ENCODE results near the gene ADAMTS17. TPM values are rescaled to one million over a fixed set of nuclear protein-coding genes. Genes with fewer than 3 reads are reported as not detected.

The ADAMTS17 gene
- total RNA-seq, 1 experiment from 2014 or later, result 0.15 TPM

- H3K27ac ChIP-seq (ENCODE audit: low read depth, low read length, poor library complexity, severe bottlenecking), result no peak overlapping the region
- ChIA-PET POLR2A (ENCODE audit: low non-redundant PET) (no interaction called here), CTCF (no interaction called here)
- DNase-seq (ENCODE audit: low spot score), result no peak
- peaks cover 7% of the 10 kb centered on the region for H3K9me3 ChIP-seq (ENCODE audit: low read depth, low read length, poor library complexity, severe bottlenecking)
- no peak for TF ChIP-seq EZH2 (IDR thresholded peaks at IDR 0.05; ENCODE audit: borderline replicate concordance, low read depth, low read length, poor library complexity, severe bottlenecking)
- TF ChIP-seq CTCF (conservative IDR thresholded peaks at IDR 0.05; ENCODE audit: low read depth, low read length), result no peak
- no peak overlapping the region for H3K4me3 ChIP-seq (ENCODE audit: low read depth, low read length, poor library complexity, severe bottlenecking)
- BruUV-seq (replicated peaks), result no TSS peak
- intact Hi-C loops (cut with micrococcal nuclease; ENCODE audit: unreplicated experiment), result no loop called here
- H3K4me1 ChIP-seq (ENCODE audit: insufficient read depth, low read length, poor library complexity, severe bottlenecking), result no peaks in the 10 kb centered on the region
- H3K36me3 ChIP-seq (ENCODE audit: insufficient read depth, low read length, poor library complexity, severe bottlenecking), result no peaks in the 10 kb centered on the region
- H3K27me3 ChIP-seq (replicated peaks; ENCODE audit: insufficient read depth, low read depth, low read length, poor library complexity), result no peaks in the 10 kb centered on the region
Measured at GRCh38 chr15:100384108-100384410, 42.3 kb upstream of the ADAMTS17 start.

- intact Hi-C loops (cut with micrococcal nuclease; ENCODE audit: unreplicated experiment), result no loop called here
Measured at GRCh38 chr15:100383302-100384107, 41.7 kb upstream of the ADAMTS17 start.

GRCh38 chr15:100373942-100374341 lies 32.2 kb upstream of the ADAMTS17 start:
- ChIA-PET POLR2A (ENCODE audit: low non-redundant PET) (no interaction called here), CTCF (no interaction called here)
- H3K36me3 ChIP-seq (ENCODE audit: insufficient read depth, low read length, poor library complexity, severe bottlenecking), result no peaks in the 10 kb centered on the region
- peaks cover 13% of the 10 kb centered on the region for H3K27me3 ChIP-seq (replicated peaks; ENCODE audit: insufficient read depth, low read depth, low read length, poor library complexity)
- no TSS peak for BruUV-seq (replicated peaks)
- no peaks in the 10 kb centered on the region for H3K4me1 ChIP-seq (ENCODE audit: insufficient read depth, low read length, poor library complexity, severe bottlenecking)
- DNase-seq (ENCODE audit: low spot score), result no peak
- TF ChIP-seq EZH2 (IDR thresholded peaks at IDR 0.05; ENCODE audit: borderline replicate concordance, low read depth, low read length, poor library complexity, severe bottlenecking) (no peak), CTCF (conservative IDR thresholded peaks at IDR 0.05; ENCODE audit: low read depth, low read length) (no peak)
- no peak overlapping the region for H3K27ac ChIP-seq (ENCODE audit: low read depth, low read length, poor library complexity, severe bottlenecking)
- peaks cover 5% of the 10 kb centered on the region for H3K9me3 ChIP-seq (ENCODE audit: low read depth, low read length, poor library complexity, severe bottlenecking)
- intact Hi-C loops (cut with micrococcal nuclease; ENCODE audit: unreplicated experiment), result no loop called here
- H3K4me3 ChIP-seq (ENCODE audit: low read depth, low read length, poor library complexity, severe bottlenecking), result no peak overlapping the region

More at GRCh38 chr15:100383302-100384107, 41.7 kb upstream of the ADAMTS17 start:
- Histone ChIP-seq H3K9me3 (ENCODE audit: low read depth, low read length, poor library complexity, severe bottlenecking) (peaks cover 7% of the 10 kb centered on the region), H3K27me3 (replicated peaks; ENCODE audit: insufficient read depth, low read depth, low read length, poor library complexity) (no peaks in the 10 kb centered on the region), H3K36me3 (ENCODE audit: insufficient read depth, low read length, poor library complexity, severe bottlenecking) (no peaks in the 10 kb centered on the region), H3K27ac (ENCODE audit: low read depth, low read length, poor library complexity, severe bottlenecking) (no peak overlapping the region), H3K4me3 (ENCODE audit: low read depth, low read length, poor library complexity, severe bottlenecking) (no peak overlapping the region), H3K4me1 (ENCODE audit: insufficient read depth, low read length, poor library complexity, severe bottlenecking) (no peaks in the 10 kb centered on the region)
- POLR2A ChIA-PET (ENCODE audit: low non-redundant PET), result no interaction called here
- no TSS peak for BruUV-seq (replicated peaks)
- peak; percentile 2 for DNase-seq (ENCODE audit: low spot score)
- no peak for TF ChIP-seq EZH2 (IDR thresholded peaks at IDR 0.05; ENCODE audit: borderline replicate concordance, low read depth, low read length, poor library complexity, severe bottlenecking)
- TF ChIP-seq CTCF (conservative IDR thresholded peaks at IDR 0.05; ENCODE audit: low read depth, low read length), result no peak
- CTCF ChIA-PET, result no interaction called here
